C4-2B (cell line): Measurements from ENCODE around the gene NAGK.

Experiments used
- ZFX ChIP-seq: fragments of 450-650 bp; IDR thresholded peaks from 2 replicates; pipeline ENCODE4 v1.6.1; 2017
- TF ChIP-seq, protein P1 (sequence below): fragments of 450-650 bp; conservative IDR thresholded peaks from 2 replicates; pipeline ENCODE4 v1.5.1; 2017; ENCODE audit warnings: mild to moderate bottlenecking

DNA sequence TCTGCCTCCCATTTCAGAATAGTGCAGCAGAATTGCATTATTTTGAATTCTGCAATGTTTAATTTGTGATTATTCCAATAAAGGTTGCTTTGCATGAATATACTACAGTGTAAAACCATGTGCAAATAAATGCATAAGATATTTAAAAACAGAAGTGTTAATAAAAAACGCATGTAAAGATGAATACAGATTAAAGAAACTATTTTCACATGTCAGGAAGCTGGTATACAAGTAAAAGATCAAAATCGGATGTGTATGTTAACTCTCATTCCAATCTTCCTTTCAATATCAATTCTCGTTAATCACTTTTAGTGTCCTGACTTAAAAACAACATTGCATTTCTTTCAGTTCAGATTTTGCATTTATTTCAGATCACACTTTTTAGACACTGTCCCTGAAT, 58.5 kb downstream of the NAGK start:
- TF ChIP-seq, protein P1, sequence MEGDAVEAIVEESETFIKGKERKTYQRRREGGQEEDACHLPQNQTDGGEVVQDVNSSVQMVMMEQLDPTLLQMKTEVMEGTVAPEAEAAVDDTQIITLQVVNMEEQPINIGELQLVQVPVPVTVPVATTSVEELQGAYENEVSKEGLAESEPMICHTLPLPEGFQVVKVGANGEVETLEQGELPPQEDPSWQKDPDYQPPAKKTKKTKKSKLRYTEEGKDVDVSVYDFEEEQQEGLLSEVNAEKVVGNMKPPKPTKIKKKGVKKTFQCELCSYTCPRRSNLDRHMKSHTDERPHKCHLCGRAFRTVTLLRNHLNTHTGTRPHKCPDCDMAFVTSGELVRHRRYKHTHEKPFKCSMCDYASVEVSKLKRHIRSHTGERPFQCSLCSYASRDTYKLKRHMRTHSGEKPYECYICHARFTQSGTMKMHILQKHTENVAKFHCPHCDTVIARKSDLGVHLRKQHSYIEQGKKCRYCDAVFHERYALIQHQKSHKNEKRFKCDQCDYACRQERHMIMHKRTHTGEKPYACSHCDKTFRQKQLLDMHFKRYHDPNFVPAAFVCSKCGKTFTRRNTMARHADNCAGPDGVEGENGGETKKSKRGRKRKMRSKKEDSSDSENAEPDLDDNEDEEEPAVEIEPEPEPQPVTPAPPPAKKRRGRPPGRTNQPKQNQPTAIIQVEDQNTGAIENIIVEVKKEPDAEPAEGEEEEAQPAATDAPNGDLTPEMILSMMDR = no peak
- TF ChIP-seq ZFX = no peak
